Measurements from ENCODE around the gene CLIP2.

The CLIP2 gene

GRCh38 chr7:74272305-74273038 lies 16.7 kb upstream of the CLIP2 start:
- DNase-seq = no peak

GRCh38 chr7:74275401-74275881 lies 13.8 kb upstream of the CLIP2 start:
- DNase-seq = no peak

GRCh38 chr7:74277636-74278035 lies 11.6 kb upstream of the CLIP2 start:
- DNase-seq = no peak

DNA sequence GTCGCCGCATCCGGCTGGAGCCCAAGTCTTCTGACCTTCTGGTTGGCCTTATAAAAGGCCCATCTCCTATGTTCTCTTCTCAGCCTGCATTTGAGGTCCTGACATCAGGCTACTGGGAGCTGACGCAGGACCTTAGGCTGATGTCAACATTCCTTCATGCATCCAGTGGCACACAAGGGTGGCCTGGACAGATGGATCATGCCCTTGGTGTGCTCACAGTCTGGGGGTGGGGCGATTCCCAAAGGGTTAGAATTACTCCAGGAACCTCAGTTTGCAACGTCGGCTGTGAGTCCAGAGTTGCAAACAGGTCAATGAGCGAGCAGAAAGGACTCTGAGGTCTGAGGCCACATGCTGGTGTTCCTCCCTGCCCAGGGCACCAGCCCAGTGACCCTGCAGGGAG lies 8.2 kb upstream of the CLIP2 start:
- DNase-seq = no peak

DNA sequence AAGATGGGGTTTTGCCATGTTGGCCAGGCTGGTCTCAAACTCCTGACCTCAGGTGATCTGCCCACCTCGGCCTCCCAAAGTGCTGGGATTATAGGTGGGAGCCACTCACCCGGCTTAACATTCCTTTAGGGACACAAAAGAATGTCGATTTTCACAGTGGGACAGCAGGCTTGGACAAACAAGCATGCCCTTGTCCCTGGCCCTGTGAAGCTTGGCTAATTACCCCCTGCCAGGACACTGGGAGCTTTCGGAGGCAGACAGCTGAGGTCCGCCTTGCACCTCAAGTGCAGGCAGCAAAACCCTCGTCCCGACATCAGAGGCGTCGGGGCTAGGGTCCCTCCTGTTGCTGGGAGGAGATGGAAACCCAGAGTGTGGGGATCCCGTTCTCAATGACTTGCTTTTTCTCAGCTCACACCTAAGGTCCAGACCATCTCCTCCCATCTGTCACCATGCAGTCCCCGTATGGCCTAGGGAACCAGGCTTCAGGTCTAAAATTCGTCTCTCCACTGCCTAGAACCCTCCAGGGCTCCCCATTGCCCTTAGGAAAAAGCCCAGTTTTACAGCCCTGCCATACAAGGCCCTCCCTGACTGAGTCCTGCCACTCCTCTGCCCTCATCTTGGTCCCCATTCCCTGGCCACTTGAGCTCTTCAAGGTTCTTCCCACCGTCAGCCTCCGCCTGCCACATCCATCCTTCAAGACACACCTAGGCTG lies 6.3 kb upstream of the CLIP2 start:
- peak; percentile 60 for DNase-seq

DNA sequence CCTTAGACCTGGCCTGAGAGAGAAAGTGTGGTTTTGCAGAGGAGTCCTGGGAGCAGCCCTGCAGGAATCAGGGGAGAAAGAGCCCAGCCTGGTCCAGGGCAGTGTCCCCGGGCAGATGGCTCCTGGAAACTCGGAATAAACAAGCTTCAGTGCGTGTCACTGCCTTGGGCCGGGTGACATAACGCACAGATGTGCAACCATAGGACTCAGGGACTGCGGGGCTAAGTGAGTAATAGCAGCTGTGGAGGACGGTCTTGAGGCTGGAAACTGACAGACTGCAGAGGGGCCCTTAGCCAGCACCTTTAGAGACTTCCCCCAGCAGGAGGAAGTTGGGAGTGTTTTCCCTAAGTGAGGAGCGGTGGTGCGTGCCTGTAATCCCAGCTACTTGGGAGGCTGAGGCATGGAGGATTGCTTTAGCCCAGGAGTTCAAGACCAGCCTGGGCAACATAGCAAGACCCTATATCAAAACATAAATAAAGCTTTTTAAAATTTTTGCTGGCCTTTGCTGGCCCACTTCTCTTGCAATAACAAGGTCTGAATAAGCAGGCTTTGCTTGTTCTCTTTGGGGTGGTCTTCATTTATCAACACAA lies 5.3 kb upstream of the CLIP2 start:
- DNase-seq = no peak

GRCh38 chr7:74284781-74285259 lies 4.4 kb upstream of the CLIP2 start:
- DNase-seq = no peak

- DNase-seq = no peak
Observed at GRCh38 chr7:74286131-74286530, 3.1 kb upstream of the CLIP2 start.

GRCh38 chr7:74287303-74288033 lies 1.7 kb upstream of the CLIP2 start:
- no peak for DNase-seq

- DNase-seq = peak; percentile 44
Observed at GRCh38 chr7:74288034-74288881, 949 bp upstream of the CLIP2 start.

DNA sequence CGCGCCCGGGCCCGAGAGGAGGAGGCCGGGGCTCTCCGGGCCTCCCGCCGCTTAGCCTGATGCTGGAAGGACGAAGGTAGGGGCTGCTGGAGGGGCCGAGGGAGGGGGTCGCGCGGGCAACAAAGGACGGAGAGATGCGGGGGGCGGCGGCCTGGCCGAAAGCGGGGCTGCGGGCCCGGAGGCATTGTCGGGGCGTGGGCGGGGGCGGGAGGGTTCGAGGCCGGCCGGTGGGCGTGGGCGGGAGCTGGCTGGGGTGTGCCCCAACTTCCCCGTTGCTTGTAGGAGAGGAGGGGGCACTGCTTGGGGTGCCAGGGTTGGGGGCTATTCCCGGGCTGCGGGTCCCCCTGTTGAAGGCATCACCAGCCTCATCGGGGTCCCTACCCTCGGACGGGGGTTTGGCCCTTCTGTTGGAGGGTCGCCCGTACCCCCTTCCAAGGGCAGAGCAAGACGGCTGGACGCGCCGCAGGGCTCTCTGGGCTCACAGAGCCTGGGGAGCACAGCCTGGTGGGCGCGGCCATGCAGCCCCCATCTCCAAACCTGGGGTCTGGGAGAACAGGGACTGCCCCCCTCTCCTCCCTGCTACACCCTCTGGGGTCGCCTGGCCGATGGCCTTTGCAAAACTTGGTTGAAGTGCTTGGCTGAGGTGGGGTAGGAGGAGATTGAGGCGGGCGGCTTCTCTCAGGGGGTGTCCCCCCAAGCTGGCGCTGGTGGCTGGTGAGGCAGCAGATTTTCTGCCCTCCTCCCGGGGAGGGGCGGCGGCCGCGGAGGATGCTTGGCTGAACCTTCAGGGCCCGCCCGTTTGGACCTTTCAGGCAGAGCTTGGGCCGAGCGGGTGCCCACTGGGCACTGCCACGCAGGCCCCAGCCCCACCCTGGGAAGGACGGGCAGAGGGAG lies 699 bp downstream of the CLIP2 start:
- DNase-seq = peak; percentile 60

DNA sequence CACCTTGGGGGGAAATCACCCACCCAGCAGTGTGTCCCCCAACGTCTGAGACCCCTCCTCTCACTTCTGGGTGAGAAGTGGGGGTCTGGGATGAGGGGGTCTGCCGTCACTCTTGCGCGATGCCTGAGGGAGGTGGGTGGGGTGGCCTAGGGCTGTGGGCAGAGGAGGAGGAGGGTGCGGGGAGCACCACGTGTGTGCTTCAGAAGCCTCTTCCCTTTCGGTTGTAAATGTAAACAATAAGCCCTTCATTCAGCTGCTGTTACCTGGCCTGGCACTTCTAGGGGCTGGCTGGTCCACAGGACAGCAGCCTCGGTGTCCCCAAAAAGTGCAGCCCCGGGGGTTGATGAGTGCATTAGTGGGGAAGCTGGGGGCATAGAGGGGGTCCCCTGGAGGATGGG lies 1.3 kb downstream of the CLIP2 start:
- DNase-seq = no peak

DNA sequence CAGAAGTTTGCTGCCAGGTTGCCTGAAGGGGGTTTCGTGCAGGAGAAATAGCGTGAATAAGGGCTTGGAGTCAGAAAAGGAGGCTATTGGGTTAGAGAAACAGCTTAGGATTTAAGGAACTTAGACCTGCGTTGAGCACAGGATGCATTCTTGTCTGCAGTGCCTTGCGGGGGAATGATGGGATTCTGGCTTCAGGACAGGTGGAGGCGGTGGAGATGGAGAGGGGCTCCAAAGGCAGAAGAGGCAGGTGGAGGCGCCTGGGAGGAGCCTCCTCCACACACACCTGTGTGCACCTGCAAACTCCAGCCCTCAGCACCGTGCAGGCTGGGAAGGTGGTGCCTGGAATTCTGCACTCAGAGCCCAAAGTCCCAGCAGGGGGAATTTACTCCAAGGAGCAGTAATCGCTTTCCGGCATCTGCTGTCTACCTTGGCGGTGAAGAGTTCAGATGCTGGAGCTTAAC lies 1.8 kb downstream of the CLIP2 start:
- DNase-seq = no peak

GRCh38 chr7:74291535-74291934 lies 2.3 kb downstream of the CLIP2 start:
- no peak for DNase-seq

DNA sequence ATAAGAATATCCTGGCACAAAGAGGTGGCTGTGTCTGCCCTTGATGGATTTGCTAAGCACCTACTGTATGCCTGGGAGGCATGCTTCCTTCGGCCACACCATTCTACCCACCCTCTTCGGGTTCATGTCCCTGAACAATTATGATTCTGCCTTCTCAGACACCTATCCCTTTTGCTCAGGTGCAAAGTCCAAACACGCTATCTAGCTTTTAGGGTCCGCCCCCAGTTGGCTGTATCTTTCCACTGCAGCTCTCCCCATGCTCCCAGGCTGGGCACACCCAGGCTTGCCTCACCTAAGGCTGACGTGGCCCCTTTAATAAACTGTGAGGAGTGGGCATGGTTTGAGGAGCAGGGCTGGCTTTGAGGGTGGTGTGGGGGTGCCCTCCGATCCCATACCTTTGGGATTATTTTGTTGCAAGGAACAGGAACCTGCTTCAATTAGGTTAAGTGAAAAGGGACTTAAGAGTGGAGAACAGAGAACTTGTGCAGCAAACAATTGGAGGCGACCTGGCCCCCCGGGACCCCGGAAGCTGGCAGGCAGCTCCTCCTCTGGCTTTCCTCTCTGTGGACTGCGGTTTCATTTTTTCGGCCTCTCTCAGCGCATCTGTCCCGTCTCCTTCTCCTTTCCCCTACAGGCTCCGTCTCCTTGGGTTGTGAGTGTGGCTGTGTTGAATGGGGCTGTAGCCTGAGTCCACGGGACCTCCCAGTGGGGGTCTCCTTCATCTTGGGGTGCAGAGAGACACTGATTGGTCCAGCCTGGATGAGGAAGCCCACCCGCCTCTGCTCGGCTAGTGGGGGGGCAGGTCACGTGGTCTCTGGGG lies 3.8 kb downstream of the CLIP2 start:
- no peak for DNase-seq

- no peak for DNase-seq
Observed at GRCh38 chr7:74293577-74293908, 4.3 kb downstream of the CLIP2 start.

- no peak for DNase-seq
Observed at GRCh38 chr7:74294191-74294998, 5.2 kb downstream of the CLIP2 start.

DNA sequence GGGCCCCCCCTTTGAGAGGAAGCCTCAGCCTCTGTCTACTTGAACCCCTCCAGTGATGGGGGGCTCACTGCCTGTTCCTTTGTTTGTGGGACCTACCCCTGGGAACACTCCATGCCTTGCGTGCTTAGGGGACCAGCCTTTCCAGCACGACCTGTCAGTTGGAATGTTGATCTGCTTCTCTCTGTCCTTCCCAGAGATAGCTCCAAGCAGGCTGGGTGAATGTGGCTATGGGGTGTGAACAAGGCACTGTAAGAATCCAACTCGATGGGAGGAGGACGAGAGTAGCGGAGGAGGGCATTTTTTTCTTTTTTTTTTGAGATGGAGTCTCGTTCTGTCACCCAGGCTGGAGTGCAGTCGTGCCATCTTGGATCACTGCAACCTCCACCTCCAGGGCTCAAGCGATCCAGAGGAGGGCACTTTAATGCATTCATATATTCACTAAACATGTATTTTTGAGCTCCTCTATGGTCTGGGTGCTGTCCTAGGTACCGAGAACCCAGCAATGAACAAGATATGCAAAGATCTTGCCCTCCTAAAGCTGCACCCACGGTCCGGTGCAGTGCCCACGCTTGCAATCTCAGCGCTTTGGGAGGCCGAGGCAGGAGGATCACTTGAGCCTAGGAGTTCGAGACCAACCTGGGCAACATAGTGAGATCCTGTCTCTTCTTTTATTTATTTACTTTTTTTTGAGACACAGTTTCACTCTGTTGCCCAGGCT lies 8.5 kb downstream of the CLIP2 start:
- no peak for DNase-seq

GRCh38 chr7:74299401-74299800 lies 10.2 kb downstream of the CLIP2 start:
- DNase-seq = no peak

Data from retina (tissue), 1 donor.